Prostate gland (tissue), 2 donors: ENCODE results near the gene TMEM231.

Source experiments
- POLR2AphosphoS5 ChIP-seq: sonication (generic); formaldehyde crosslinking; IDR thresholded peaks from one replicate; pipeline ENCODE4 v1.6.1; 2017; ENCODE audit warnings: antibody characterized with exemption
- TF ChIP-seq, protein P1 (sequence below), 4 experiments: fragments of 200-600 bp in 2 of 4; fragments of 450-650 bp in 2 of 4; sonication (generic) in 2 of 4; IDR thresholded peaks; 1 replicate in 3 of 4; 2 replicates in 1 of 4; pipeline ENCODE4 v1.5.1; 2016 to 2019; ENCODE audit warnings: antibody characterized with exemption in 4 of 4, mild to moderate bottlenecking in 2 of 4, moderate library complexity in 2 of 4

DNA sequence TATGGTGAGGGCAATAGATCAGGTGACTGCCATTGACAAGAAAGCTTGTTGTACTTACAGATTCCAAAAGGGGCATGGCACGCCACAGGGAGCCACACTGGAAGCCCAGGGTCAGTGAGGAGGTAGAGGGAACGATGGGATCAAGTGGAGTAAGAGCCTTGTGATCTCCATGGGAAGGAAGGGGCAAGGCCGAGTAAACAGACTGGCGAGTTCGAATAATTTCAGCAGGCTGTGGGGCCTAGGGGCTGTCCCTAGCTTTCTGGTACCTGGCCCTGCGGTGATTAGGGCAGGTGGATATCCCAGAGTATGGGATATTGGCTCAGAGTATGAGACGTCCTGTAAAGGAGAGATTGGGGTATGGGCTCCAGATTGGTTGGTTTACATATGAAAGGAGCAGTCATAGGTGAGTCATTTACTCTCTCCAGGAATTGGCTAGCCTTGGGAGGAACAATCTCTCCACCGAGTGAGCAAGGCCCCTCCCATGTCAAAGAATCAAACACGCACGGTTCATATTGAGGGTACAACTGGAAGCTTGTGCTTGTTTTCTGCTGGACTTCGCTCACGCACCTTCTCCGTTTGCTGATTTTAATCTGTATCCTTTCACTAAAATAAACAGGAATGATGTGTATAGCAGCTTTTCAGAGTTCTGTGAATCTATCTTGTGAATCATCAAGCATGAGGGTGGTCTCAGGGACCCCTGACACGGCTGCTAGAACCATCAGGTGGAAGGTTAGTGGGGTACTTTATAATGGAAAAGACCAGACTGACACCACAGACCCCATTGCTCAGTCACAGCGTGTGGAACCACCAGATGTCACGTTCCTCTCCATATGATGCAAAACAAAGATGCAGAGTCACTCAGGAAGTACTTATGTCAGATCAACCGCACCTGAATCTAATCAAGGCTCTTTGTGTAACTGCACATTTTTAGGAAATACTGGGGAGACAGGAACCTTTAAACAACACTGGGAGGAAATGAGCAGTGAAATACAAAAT lies 38.1 kb upstream of the TMEM231 start:
- TF ChIP-seq POLR2AphosphoS5, result no peak
- TF ChIP-seq, protein P1, sequence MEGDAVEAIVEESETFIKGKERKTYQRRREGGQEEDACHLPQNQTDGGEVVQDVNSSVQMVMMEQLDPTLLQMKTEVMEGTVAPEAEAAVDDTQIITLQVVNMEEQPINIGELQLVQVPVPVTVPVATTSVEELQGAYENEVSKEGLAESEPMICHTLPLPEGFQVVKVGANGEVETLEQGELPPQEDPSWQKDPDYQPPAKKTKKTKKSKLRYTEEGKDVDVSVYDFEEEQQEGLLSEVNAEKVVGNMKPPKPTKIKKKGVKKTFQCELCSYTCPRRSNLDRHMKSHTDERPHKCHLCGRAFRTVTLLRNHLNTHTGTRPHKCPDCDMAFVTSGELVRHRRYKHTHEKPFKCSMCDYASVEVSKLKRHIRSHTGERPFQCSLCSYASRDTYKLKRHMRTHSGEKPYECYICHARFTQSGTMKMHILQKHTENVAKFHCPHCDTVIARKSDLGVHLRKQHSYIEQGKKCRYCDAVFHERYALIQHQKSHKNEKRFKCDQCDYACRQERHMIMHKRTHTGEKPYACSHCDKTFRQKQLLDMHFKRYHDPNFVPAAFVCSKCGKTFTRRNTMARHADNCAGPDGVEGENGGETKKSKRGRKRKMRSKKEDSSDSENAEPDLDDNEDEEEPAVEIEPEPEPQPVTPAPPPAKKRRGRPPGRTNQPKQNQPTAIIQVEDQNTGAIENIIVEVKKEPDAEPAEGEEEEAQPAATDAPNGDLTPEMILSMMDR (IDR thresholded peaks at IDR 0.05), result no peak
